Effector CD4-positive, alpha-beta T cell (primary cell): Measurements from ENCODE around the gene DCTPP1.

Source experiments
- DNase-seq: peaks from one replicate; pipeline ENCODE4 v3.0.0-alpha.2; 2020

The DCTPP1 gene

GRCh38 chr16:30447512-30448226 lies 17.8 kb upstream of the DCTPP1 start:
- no peak for DNase-seq

DNA sequence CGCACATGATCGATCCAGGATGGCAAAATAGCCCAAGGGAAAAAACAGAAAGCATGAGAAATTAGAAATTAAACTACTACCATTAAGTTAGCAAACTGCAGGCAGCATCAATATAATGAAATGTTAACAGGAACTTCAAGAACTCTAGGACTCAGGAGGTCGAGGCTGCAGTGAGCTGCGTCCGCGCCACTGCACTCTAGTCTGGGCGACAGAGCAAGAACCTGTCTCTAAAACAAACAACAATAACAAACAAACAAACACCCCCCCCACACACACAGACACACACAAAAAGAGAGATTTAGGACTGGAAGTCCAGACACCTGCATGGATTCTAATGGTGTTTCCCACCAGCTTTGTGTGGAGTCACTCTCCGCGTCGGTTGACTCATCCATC lies 16.4 kb upstream of the DCTPP1 start:
- no peak for DNase-seq

DNA sequence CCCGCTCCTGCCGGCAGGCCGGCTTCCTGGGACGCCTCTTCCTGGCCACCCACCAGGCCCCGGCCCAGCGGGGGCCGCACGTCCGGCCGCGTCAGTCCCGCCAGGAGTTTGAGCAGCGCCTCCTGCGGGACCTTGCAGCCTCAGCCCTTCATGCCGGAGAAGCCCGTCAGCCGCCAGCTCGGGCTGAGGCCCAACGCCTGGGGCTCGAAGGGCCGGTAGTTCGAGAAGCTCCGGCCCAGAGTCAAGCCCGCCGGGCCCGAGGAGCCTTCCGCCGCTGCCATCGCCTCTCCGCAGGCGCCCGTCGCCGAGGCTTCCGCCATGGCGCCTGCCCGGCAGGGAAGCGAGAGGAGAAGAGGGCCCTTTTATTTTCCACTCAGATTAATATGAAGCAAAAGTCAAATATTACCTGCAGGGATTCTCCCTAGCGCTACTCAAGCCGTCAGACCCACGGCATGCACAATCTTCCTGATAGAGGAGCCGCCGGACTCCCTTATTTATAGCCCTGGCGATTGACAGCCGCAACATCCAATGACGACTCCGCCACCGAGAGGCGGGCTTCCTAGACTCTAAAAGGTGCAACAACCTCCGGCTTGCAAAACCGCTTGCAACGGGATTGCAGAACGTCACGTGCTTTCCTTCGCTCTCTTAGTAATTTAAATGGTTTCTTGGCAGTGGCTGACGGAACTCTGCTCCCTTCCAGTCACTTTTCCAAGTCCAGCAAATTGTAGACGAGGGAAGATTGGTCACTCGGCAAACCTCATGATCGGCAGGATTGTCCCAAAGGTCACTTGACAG lies 15.8 kb upstream of the DCTPP1 start, which contains the start of gene SEPHS2:
Gene SEPHS2 (minus strand): TSS at position 467 of the 795 bp plus-strand sequence. CDS start 147 bp downstream, at position 320.
- peak; percentile 92 for DNase-seq

DNA sequence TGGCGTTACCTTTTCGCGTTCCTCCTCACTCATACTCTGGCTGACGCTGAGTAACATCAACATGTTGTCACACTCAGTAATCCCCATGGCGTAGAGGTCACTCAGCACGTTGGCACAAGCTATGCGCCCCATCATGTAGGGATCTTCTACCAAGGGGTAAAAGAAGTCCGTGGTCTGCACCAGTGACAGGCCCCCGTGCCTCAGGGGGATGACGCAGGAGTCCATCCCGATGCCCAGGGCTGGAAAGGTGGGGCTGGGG lies 15.2 kb upstream of the DCTPP1 start:
- no peak for DNase-seq

GRCh38 chr16:30444231-30445148 lies 14.7 kb upstream of the DCTPP1 start:
- DNase-seq, result no peak

- no peak for DNase-seq
These were observed 13.8 kb upstream of the DCTPP1 start for GRCh38 chr16:30443631-30444030.

DNA sequence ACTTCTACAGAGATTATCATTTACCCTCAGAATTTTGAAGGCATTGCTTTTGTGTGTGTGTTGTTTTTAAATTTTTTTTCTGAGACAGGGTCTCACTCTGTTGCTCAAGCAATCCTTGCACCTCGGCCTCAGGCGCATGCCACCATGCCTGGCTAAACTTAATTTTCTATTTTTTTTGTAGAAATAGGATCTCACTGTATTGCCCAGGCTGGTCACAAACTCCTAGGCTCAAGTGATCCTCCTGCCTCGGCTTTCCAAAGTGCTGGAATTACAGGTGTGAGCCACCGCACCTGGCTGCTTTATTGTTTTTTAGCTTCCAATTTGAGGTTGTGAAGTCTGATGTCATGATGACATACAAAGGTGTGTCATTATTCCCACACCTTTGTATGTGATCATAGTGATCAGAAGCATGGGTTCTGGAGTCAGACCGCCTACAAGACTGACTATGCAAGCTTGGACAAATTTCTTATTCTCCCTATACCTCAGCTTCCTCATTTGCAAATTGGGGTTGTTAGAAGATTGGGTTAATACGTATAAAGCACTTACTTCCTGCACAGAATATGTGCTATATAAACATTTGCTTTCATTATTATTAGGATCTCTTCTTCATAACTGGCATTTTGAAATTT lies 10.0 kb upstream of the DCTPP1 start:
- DNase-seq, result no peak

GRCh38 chr16:30438835-30439234 lies 9.0 kb upstream of the DCTPP1 start:
- DNase-seq, result no peak

DNA sequence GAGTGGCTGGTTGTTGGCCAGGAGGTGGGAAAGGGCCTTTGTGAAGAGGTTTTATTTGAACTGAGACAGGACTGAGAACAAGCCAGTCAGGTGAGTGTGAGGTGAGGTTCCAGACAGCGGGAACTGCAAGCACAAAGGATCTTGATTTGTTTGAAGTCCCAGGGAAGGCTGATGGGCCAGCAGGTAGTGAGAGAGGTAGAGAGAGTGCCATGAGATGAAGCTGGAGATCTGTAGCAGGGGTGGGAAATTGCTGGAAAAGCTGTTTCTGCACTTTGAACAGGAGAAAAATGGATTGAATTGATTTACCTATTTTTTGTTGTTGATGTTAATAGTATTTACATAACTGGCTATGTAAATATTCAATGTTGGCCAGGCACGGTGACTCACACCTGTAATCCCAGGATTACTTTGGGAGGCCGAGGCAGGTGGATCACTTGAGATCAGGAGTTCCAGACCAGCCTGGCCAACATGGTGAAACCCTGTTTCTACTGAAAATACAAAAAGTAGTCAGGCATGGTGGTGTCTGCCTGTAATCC lies 7.7 kb upstream of the DCTPP1 start:
- DNase-seq, result no peak

DNA sequence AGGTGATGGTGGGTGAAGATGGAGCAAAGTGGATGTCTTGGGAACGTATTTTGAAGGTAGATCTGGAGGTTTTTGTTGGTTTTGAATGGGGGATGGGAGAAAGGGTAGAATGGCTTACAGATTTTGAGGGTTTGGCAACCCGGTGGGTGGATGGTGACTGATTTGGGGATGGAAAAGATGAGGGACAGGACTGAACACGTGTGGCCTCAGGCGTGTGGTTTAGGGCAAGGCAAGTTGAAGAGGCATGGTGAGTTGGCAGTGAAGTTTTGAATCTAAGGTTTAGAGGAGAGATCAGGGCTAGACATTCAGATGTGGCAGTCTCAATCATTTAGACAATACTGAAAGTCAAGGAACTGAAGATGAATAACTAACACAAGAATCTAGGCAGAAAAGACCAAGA lies 5.0 kb upstream of the DCTPP1 start:
- DNase-seq, result no peak

DNA sequence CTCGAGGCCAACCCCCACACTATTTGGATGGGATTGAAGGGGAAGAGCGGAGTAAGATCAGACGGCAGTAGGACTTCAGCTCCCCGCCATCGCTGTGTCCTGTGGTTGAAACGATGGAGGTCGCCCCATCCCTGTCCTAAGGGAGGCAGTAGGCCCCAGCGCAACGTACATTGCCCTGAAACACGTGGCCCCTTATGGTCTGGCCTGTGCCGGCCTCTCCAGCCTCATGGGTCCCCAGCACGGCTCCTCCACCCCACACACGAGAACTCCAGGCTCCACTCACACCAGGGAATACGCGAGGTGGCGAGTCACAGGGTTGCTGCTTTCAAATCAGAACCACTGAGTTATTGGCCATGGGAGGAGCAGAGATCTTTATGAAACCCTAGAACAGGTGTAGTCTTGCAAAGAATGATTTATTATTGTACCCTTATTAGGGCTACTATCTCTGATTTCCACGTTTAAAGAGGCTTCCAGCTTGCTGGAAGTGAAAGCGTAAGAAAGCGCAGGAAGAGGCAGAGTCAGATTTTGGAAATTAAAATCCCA lies 669 bp upstream of the DCTPP1 start:
- DNase-seq, result no peak

GRCh38 chr16:30429418-30429677 lies 482 bp downstream of the DCTPP1 start:
- no peak for DNase-seq

- DNase-seq, result no peak
These were observed 1.8 kb downstream of the DCTPP1 start for GRCh38 chr16:30428055-30428454.

DNA sequence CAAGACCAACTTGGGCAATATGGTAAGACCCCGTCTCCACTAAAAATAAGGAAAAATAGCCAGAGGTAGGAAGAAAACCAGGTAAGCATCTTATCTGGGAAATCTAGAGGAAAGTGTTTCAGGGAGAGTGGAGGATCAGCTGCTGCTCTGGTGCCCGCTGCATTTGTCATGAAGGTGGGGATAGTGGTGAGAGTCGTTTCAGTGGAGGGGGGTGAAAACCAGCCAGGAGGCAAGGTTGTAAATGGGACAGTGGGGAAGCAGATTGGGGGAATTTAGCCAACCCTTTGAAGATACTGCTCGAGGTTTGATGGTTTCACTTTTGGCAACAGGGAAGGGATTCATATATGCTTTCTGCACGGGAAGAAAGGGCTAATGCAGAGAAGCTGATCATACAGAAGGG lies 8.8 kb downstream of the DCTPP1 start:
- no peak for DNase-seq

DNA sequence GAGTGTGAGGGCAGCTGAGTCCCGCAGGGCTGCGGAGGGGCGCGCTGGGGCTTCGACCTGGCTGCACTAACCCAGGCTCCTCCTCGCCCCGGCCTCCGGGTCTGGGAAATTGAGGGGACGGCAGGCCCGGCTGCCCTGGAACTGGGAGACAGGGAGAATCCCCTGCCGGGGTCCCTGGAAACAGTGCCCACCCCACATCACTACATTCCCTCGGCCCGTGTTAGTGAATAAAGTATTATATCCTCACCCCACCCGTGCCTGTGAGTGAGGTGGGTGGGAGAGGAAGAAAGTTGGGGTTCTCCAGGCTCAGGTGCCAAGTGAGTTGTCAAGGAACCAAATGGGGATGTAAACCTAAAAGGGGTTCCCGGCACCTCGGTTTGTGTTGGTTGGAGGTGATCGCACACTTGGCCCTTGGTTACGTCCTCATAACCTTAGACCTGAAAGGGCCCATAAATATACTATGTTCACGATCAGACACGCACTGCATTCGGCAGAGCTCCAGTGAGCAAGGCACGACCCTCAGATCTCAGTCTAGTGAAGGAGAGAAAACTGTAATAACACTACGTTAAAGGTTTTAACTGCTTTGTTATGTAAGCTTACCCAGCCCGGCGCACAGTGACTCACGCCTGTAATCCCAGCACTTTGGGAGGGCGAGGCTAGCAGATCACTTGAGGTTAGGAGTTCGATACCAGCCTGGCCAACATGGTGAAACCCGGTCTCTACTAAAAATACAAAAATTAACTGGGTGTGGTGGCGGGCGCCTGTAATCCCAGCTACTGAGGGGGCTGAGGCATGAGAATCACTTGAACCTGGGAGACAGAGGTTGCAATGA lies 11.3 kb downstream of the DCTPP1 start:
- no peak for DNase-seq

- DNase-seq, result peak; percentile 81
These were observed 12.1 kb downstream of the DCTPP1 start for GRCh38 chr16:30417529-30418349.

GRCh38 chr16:30416624-30417528 lies 13.0 kb downstream of the DCTPP1 start:
- no peak for DNase-seq

DNA sequence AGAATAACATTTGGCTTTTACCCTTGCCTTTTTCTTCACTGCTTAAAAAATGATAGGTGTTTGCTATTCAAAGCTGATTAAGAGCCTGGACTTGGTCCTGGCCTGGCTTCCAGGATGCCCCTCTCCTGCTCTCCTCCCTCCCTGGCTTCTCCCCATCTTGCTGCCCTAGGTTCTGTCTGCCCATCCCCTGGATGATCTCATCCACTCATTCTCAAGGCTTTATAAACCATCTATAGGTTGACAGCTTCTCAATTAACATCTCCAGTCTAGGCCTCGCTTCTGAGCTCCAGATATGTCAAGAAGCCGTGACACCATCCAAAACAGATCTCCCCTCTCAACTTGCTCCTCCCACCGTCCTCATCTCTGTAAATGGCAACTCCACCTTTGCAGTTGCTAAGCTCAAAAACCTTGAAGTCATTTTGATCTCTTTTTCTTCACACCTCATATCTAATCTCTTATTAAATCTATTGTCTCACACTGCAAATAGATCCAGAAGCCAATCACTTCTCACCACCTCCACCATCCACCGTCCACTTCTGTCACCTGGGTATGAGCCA lies 13.7 kb downstream of the DCTPP1 start:
- DNase-seq, result no peak

DNA sequence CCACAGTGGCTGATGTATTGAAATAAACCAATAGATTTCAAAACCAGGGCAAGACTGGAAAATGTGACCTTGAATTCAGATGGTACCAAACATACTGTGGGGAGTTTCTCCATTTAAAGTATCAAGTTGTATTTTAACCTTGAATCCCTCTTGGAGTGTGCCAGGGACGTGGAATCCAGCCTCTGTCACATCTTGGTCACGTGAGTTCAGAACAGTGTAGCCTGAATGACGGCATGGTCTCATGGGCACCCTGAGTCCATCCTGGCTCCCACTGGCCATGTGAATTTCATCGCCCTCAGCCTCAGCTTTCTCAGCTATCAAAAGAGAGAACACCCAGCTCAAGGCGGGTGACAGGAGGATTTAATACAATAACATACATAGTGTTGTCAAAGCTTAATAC lies 15.7 kb downstream of the DCTPP1 start:
- DNase-seq, result no peak
